Measurements from ENCODE around the gene SAE1. TPM values are rescaled to one million over a fixed set of nuclear protein-coding genes. Genes with fewer than 3 reads are reported as not detected.

Gene SAE1
- total RNA-seq, 4 donors from 2014 or later: 22.4 to 51.9 (median 44.7) TPM

DNA sequence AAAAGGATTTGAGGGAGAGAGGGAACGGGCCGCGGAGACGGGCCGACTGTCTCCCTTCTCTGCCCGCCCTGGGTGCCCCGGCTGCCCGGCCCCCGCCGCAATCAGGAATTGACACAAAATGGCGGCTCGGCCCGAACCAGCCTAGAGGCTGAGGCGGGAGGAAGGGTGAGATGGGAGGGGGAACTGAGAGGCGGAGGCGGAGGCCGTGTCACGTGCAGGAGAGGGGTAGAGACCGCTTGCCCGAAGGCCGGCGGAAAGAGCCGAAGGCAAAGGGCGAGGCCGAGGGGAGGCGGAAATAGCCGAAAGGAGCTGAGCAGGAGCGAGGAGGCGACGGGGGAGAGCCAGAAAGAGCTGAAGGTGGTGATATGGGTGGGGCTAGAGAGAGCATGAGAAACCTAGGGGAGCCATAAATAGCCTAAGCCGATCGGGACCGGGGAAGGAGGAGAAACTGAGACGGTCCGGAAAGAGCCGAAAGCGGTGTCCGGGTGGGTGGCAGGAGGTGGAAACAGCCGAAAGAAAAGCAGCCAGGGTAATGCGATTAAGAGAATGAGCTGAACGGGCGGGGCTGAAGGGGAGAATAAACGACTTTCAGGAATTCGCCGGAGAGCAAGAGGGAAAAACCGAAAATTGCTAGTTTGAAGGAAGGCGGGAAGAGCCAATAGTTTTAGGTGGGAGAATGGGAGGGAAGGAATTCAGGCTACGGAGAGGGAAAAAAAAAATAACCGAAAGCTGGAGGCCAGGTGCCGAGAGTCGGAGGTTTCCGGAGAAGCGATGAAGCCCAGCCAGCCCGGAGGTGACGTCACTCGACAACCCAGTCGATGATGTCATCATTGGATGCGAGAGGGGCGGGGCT lies 17.4 kb upstream of the SAE1 start, which contains the start of gene ZC3H4:
Gene ZC3H4 (minus strand): TSS at position 780 of the 853 bp plus-strand sequence. CDS start 1,192 bp downstream, outside the sequence.
- H3K4me1 ChIP-seq: peaks cover 29% of the 10 kb centered on the region
- DNase-seq (ENCODE audit: low spot score in 2 of 2): peak; percentile 99
- no peaks in the 10 kb centered on the region for H3K9me3 ChIP-seq
- peak within 1 kb of the TSS; percentile 99 for H3K27ac ChIP-seq
- no peaks in the 10 kb centered on the region for H3K36me3 ChIP-seq
- WGBS: under 1% methylated on average over 59 of the region's 59 CpGs
- TF ChIP-seq, protein P1, sequence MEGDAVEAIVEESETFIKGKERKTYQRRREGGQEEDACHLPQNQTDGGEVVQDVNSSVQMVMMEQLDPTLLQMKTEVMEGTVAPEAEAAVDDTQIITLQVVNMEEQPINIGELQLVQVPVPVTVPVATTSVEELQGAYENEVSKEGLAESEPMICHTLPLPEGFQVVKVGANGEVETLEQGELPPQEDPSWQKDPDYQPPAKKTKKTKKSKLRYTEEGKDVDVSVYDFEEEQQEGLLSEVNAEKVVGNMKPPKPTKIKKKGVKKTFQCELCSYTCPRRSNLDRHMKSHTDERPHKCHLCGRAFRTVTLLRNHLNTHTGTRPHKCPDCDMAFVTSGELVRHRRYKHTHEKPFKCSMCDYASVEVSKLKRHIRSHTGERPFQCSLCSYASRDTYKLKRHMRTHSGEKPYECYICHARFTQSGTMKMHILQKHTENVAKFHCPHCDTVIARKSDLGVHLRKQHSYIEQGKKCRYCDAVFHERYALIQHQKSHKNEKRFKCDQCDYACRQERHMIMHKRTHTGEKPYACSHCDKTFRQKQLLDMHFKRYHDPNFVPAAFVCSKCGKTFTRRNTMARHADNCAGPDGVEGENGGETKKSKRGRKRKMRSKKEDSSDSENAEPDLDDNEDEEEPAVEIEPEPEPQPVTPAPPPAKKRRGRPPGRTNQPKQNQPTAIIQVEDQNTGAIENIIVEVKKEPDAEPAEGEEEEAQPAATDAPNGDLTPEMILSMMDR (IDR thresholded peaks at IDR 0.05): no peak
- TF ChIP-seq EP300 (IDR thresholded peaks at IDR 0.05) (no peak), POLR2AphosphoS5 (IDR thresholded peaks at IDR 0.05) (peak; percentile 64 to 98 (median 88)), POLR2A (IDR thresholded peaks at IDR 0.05) (peak; percentile 61 to 79)
- H3K27me3 ChIP-seq: no peaks in the 10 kb centered on the region
- peak within 1 kb of the TSS; percentile 97 for H3K4me3 ChIP-seq

DNA sequence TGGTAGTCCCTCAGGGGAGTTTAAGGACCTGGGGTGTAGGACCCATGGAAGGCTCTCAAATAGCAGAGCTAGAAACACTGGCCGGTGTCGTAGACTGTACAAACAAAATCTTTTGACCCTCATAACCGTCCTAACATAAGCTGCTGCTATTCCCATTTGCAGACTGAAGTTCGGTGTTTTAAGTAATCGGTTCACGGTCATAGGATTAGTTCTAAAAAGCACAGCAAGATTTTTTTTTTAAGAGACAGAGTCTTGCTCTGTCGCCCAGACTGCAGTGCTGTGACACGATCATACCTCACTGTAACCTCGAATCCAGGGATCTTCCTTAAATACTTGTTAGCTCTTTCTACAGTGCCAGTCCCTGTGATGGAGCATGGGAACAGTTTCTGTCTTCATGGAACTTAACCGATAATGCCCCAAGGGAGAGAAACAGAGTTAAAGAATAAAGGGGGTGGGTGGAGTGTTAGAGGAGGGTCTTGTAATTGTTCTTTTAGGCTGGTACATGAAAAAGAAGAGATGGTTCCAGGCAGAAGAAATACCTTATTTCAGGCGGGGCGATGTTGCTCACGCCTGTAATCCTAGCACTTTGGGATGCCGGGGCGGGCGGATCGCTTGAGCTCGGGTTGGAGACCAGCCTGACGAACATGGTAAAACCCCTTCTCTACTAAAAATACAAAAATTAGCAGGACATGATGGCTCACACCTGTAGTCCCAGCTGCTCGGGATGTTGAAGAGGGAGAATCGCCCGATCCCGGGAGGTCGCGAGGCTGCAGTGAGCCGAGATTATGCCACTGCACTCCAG lies 16.6 kb upstream of the SAE1 start:
- WGBS: 38% methylated on average over 26 of the region's 26 CpGs
- H3K27me3 ChIP-seq: no peaks in the 10 kb centered on the region
- peak overlapping the region; percentile 99 for H3K27ac ChIP-seq
- peak overlapping the region; percentile 97 for H3K4me3 ChIP-seq
- peaks cover 20% of the 10 kb centered on the region for H3K4me1 ChIP-seq
- no peaks in the 10 kb centered on the region for H3K9me3 ChIP-seq
- H3K36me3 ChIP-seq: no peaks in the 10 kb centered on the region
- DNase-seq (ENCODE audit: low spot score in 2 of 2): no peak
- no peak for TF ChIP-seq POLR2A (IDR thresholded peaks at IDR 0.05)
- TF ChIP-seq, protein P1 (IDR thresholded peaks at IDR 0.05): no peak
- no peak for TF ChIP-seq POLR2AphosphoS5 (IDR thresholded peaks at IDR 0.05)
- TF ChIP-seq EP300 (IDR thresholded peaks at IDR 0.05): no peak

DNA sequence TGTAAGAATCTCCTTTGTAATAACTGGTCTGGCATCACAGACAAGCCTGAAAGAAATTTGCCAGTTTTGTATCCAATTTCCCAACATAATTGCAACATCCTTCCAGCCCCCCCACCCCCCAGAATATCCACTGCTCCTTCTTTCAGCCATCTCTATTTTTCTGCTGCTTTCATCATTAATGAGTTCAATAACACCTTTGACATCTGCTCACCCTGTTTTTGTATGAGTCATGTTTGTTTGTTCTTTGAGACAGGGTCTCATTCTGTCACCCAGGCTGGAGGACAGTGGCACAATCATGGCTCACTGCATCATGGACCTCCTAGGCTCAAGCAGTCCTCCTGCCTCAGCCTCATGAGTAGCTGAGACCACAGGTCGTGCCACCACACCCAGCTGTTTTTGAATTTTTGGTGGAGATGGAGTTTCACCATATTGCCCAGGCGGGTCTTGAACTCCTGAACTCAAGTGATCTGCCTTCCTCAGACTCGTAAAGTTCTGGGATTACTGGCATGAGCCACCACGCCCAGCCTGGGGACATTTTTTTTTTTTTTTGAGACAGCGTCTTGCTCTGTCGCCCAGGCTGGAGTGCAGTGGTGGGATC lies 10.1 kb upstream of the SAE1 start:
- H3K9me3 ChIP-seq: no peaks in the 10 kb centered on the region
- no peaks in the 10 kb centered on the region for H3K36me3 ChIP-seq
- TF ChIP-seq POLR2AphosphoS5 (IDR thresholded peaks at IDR 0.05) (no peak), EP300 (IDR thresholded peaks at IDR 0.05) (no peak), POLR2A (IDR thresholded peaks at IDR 0.05) (no peak)
- TF ChIP-seq, protein P1 (IDR thresholded peaks at IDR 0.05): no peak
- H3K27me3 ChIP-seq: no peaks in the 10 kb centered on the region
- 80% methylated on average over 6 of the region's 6 CpGs for WGBS
- H3K27ac ChIP-seq: no peak overlapping the region
- peaks cover 5% of the 10 kb centered on the region for H3K4me1 ChIP-seq
- no peak overlapping the region for H3K4me3 ChIP-seq
- DNase-seq (ENCODE audit: low spot score in 2 of 2): no peak

DNA sequence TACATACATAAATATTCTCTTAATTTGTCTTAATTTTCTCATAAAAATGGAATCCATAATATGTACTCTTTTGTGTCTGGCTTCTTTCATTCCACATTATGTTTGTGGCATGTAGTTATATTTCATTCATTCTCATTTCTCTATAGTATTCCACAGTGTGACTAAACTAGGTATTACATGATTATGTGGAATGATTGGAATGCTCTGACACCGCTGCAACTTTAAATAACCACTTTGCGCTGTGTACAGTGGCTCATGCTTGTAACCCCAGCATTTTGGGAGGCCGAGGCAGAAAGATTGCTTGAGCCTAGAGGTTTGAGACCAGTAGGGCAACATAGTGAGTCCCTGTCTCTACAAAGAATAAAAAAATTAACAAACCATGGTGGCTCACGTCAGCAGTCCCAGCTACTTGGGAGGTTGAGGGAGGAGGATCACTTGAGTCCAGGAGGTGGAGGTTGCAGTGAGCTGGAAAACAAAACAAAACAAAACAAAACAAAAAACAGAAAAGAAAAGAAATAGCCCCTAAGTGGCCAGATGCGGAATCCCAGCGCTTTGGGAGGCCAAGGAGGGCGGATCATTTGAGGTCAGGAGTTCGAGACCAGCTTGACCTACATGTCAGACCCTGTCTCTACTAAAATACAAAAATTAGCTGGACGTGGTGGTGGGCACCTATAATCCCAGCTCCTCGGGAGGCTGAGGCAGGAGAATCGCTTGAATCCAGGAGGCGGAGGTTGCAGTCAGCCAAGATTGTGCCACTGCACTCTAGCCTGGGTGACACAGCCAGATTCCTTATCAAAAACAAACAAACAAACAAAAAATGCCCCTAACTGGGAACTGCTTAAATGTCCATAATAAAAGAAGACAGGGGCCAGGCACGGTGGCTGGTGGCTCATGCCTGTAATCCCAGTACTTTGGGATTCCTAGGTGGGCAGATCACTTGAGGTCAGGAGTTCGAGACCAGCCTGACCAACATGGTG lies 8.0 kb upstream of the SAE1 start:
- DNase-seq (ENCODE audit: low spot score in 2 of 2): no peak
- Histone ChIP-seq H3K9me3 (no peaks in the 10 kb centered on the region), H3K27ac (no peak overlapping the region), H3K4me1 (peaks cover 5% of the 10 kb centered on the region), H3K36me3 (no peaks in the 10 kb centered on the region), H3K4me3 (no peak overlapping the region), H3K27me3 (no peaks in the 10 kb centered on the region)
- WGBS: 83% methylated on average over 14 of the region's 14 CpGs
- no peak for TF ChIP-seq POLR2AphosphoS5 (IDR thresholded peaks at IDR 0.05)
- TF ChIP-seq POLR2A (IDR thresholded peaks at IDR 0.05): no peak
- TF ChIP-seq, protein P1 (IDR thresholded peaks at IDR 0.05): no peak
- TF ChIP-seq EP300 (IDR thresholded peaks at IDR 0.05): no peak
